AG04450 (cell line): Measurements from ENCODE around the gene CPB2. TPM values are rescaled to one million over a fixed set of nuclear protein-coding genes. Genes with fewer than 3 reads are reported as not detected.

Source experiments
- CTCF ChIA-PET: fragments of 300-600, 350-600 bp; formaldehyde crosslinking; extraction: SDS; loops from one replicate; lab custom pipeline; 2022; ENCODE audit warnings: antibody characterized with exemption, inconsistent platforms; lab: Charles Lee
- POLR2A ChIA-PET: fragments of 350-600 bp; formaldehyde crosslinking; extraction: SDS; loops from one replicate; lab custom pipeline; 2021; ENCODE audit warnings: antibody characterized with exemption, inconsistent platforms; lab: Yijun Ruan, JAX
- DNase-seq: peaks from one replicate; pipeline ENCODE4 v3.0.0-alpha.2; 2011; ENCODE audit warnings: low read depth, low spot score
- H3K27ac ChIP-seq: one replicate; pipeline ENCODE4 v1.5.1; 2012; ENCODE audit warnings: low read depth, low read length, control low read depth
- H3K27me3 ChIP-seq: one replicate; pipeline ENCODE4 v1.6.0; 2012; ENCODE audit warnings: low read length; ENCODE audit not compliant: control insufficient read depth, insufficient read depth
- H3K4me3 ChIP-seq: 2 replicates; pipeline ENCODE4 v1.5.1; 2011; ENCODE audit warnings: mild to moderate bottlenecking, low read depth, low read length, control low read depth
- H3K9me3 ChIP-seq: 2 replicates; pipeline ENCODE4 v1.5.1; 2012; ENCODE audit warnings: low read length; ENCODE audit not compliant: control insufficient read depth, insufficient read depth
- CTCF ChIP-seq: IDR thresholded peaks from 2 replicates; pipeline ENCODE4 v1.5.1; 2011; ENCODE audit warnings: low read depth, low read length, control low read depth, inconsistent platforms
- polyA plus RNA-seq: library from polyadenylated mRNA; depleted of rRNA; stranded (reverse); fragments of >200 nt; gene quantifications from 2 replicates; pipeline ENCODE4 v1.2.3, GENCODE V29; 2011

CPB2 gene
- polyA plus RNA-seq, 1 experiment, result not detected

GRCh38 chr13:46031581-46032263 lies 73.1 kb downstream of the CPB2 start:
- Histone ChIP-seq H3K4me3 (no peak overlapping the region), H3K27me3 (no peaks in the 10 kb centered on the region), H3K9me3 (no peaks in the 10 kb centered on the region; the same call in 1 of the 2 replicates), H3K27ac (no peak overlapping the region)
- no peak for TF ChIP-seq CTCF
- ChIA-PET CTCF (no interaction called here), POLR2A (no interaction called here)
- DNase-seq, result no peak

- Histone ChIP-seq H3K27ac (no peak overlapping the region), H3K9me3 (no peaks in the 10 kb centered on the region; the same call in 1 of the 2 replicates), H3K4me3 (no peak overlapping the region), H3K27me3 (no peaks in the 10 kb centered on the region)
- ChIA-PET POLR2A (no interaction called here), CTCF (no interaction called here)
- no peak for TF ChIP-seq CTCF
- no peak for DNase-seq
Observed at GRCh38 chr13:46025157-46025556, 79.7 kb downstream of the CPB2 start.

DNA sequence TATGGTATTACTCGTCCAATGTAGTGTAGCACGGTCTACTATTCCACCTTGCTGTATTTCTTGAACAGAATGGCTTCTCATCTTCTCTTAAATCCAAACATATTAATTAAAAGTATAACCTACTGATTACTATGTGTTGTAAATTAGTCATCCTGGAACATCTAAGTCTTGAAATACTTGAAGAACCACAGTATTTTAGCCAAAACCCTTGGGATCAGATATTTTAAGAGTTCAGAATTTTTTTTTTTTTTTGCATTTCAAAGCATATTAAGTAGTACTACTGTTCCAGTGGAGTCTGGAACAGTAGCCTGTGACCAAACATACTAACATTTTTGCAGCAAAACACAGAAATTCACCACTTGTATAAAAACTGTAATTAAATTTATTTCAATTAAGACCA lies 82.4 kb downstream of the CPB2 start:
- Histone ChIP-seq H3K9me3 (no peaks in the 10 kb centered on the region), H3K27me3 (no peaks in the 10 kb centered on the region), H3K27ac (no peak overlapping the region), H3K4me3 (no peak overlapping the region)
- POLR2A ChIA-PET, result no interaction called here
- no peak for DNase-seq
- CTCF ChIA-PET, result no interaction called here
- no peak for TF ChIP-seq CTCF

DNA sequence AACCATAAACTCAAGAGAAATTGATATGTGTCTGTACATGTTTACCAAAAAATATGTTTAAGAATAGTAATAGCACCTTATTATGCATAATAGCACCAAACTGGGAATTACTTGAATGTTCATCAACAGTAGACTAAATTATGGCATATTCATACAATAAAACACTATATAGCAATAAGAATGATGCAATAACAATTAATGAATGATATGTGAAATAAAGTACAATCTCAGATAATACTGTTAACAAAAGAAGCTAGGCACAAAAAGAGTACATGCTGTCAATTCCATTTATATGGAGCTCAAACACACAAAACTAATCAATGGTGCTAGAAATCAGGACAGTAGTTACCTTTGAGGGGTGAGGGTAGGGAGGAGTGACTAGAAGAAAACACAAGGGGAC lies 88.6 kb downstream of the CPB2 start:
- Histone ChIP-seq H3K27me3 (no peaks in the 10 kb centered on the region), H3K4me3 (no peak overlapping the region), H3K9me3 (no peaks in the 10 kb centered on the region), H3K27ac (no peak overlapping the region)
- DNase-seq, result no peak
- no peak for TF ChIP-seq CTCF
- POLR2A ChIA-PET, result no interaction called here
- CTCF ChIA-PET, result no interaction called here

DNA sequence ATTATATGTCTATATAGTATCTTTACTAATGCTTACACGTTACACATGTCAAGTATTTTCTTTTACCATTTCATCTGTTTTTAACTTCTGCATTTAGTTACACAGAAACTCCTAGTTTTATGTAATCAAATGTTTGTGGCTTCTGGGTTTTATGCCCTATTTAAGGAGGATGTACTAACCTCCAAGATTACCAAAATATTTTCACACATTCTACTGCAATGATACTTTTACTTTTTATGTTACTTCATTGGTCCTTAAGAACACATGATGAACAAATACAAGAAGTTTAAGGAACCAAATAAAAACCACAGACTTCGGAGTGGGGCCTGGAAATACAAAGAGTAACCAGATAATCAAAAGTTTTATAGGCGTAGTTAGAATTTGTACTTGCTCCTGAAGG lies 89.5 kb downstream of the CPB2 start:
- Histone ChIP-seq H3K9me3 (no peaks in the 10 kb centered on the region), H3K27ac (no peak overlapping the region), H3K4me3 (no peak overlapping the region), H3K27me3 (no peaks in the 10 kb centered on the region)
- TF ChIP-seq CTCF, result no peak
- ChIA-PET CTCF (no interaction called here), POLR2A (no interaction called here)
- no peak for DNase-seq
